Activated CD8-positive, alpha-beta T cell treated with anti-CD3 and anti-CD28 coated beads, Interleukin-2, amount 10 ng/mL, durations not matched to agents 7 days and 5 days (primary cell): ENCODE data around the gene SPNS1. TPM values are rescaled to one million over a fixed set of nuclear protein-coding genes. Genes with fewer than 3 reads are reported as not detected.

Experiments
- ATAC-seq: fragments of 150-1000 bp; cut with Tn5 transposase; one replicate; pipeline ENCODE4 v1.10.0; 2021; ENCODE audit warnings: moderate library complexity
- CTCF ChIA-PET: fragments of 350-600 bp; sonication (Branson Sonifier 250); formaldehyde crosslinking; loops from one replicate; lab custom pipeline; 2021; ENCODE audit warnings: antibody characterized with exemption; lab: Charles Lee
- POLR2A ChIA-PET: fragments of 350-600 bp; sonication (Branson Sonifier 250); formaldehyde crosslinking; loops from one replicate; lab custom pipeline; 2021; ENCODE audit warnings: antibody characterized with exemption; lab: Charles Lee
- DNase-seq: peaks from one replicate; pipeline ENCODE4 v3.0.0-alpha.2; 2020
- H3K27ac Mint-ChIP-seq: one replicate; pipeline ENCODE4 v1.8.0; 2021; ENCODE audit warnings: mild to moderate bottlenecking, mixed read lengths
- H3K27me3 Mint-ChIP-seq: one replicate; pipeline ENCODE4 v1.8.0; 2021; ENCODE audit warnings: low read depth, mixed read lengths
- H3K36me3 Mint-ChIP-seq: one replicate; pipeline ENCODE4 v1.8.0; 2021; ENCODE audit warnings: low read depth, mixed read lengths
- H3K4me1 Mint-ChIP-seq: one replicate; pipeline ENCODE4 v1.8.0; 2021; ENCODE audit warnings: low read depth, mixed read lengths
- H3K4me3 Mint-ChIP-seq: one replicate; pipeline ENCODE4 v1.8.0; 2021; ENCODE audit warnings: mild to moderate bottlenecking, mixed read lengths
- H3K9me3 Mint-ChIP-seq: one replicate; pipeline ENCODE4 v1.8.0; 2022; ENCODE audit warnings: mixed read lengths; ENCODE audit not compliant: insufficient read depth
- total RNA-seq, 2 experiments: library from RNA; stranded (reverse); gene quantifications; one replicate each; pipeline ENCODE4 v1.2.3, GENCODE V29; 2021

SPNS1 gene
- total RNA-seq, 2 experiments from 2014 or later: 28.3 to 29.0 TPM

DNA sequence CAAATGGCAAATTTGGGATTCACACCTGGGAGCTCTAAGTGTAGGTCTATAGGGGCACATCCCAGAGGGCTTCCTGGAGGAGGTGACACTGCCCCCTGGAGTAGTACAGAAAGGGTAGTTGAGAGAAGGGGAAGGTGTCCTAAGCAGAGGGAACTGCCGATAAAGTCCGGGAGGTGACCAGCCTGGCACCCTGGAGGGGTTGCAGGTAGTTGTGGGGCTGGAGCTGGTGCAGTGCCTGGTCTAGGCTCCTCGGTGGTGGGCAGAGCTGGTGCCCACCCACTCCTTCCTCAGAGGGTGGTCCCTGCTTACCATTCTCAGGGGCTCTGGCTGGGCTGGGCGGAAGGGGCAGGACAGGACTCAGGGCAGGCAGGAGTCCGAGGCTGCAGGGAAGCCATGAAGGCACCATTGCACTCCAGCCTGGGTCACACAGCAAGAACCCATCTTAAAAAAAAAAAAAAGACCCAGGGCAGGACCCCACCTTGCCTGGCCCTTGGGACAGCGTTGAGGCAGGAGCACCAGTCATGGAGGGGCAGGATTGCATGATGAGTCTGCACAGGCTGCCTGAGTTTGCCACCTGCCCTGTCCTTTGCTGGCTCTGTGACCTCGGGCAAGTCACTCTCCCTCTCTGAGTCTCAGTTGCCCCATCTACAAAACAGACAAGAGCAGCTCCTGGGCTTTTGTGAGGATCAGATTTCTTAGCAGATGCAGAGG, 54.0 kb downstream of the SPNS1 start:
- ChIA-PET POLR2A (interaction anchor here (0.8 to 3.2 kb wide), 9 partner anchors 8 to 54 kb away, joined by 3 to 15 read pairs (median 5); partner anchors contain the start of genes LAT and SPNS1), CTCF (interaction anchor here (0.9 to 2.4 kb wide), 4 partner anchors 8 to 55 kb away, joined by 3 to 8 read pairs (median 4); no protein-coding TSS in a partner anchor)
- H3K27me3 Mint-ChIP-seq: no peaks in the 10 kb centered on the region
- no peak overlapping the region for H3K4me3 Mint-ChIP-seq
- no peak for DNase-seq
- H3K36me3 Mint-ChIP-seq: no peaks in the 10 kb centered on the region
- no peaks in the 10 kb centered on the region for H3K9me3 Mint-ChIP-seq
- H3K27ac Mint-ChIP-seq: peak overlapping the region; percentile 74
- ATAC-seq: no peak
- H3K4me1 Mint-ChIP-seq: peaks cover 41% of the 10 kb centered on the region

- ChIA-PET POLR2A (interaction anchor here (0.8 to 3.2 kb wide), 10 partner anchors 9 to 55 kb away, joined by 3 to 15 read pairs (median 5); partner anchors contain the start of genes LAT and SPNS1), CTCF (interaction anchor here (0.9 to 2.4 kb wide), 4 partner anchors 9 to 55 kb away, joined by 3 to 8 read pairs (median 4); partner anchors contain the start of gene SPNS1)
- H3K36me3 Mint-ChIP-seq: no peaks in the 10 kb centered on the region
- peaks cover 33% of the 10 kb centered on the region for H3K4me1 Mint-ChIP-seq
- H3K27me3 Mint-ChIP-seq: no peaks in the 10 kb centered on the region
- peak overlapping the region; percentile 74 for H3K27ac Mint-ChIP-seq
- ATAC-seq (peak; percentile 71), DNase-seq (peak; percentile 73)
- H3K9me3 Mint-ChIP-seq: no peaks in the 10 kb centered on the region
- no peak overlapping the region for H3K4me3 Mint-ChIP-seq
Measured at GRCh38 chr16:29029168-29029994, 54.8 kb downstream of the SPNS1 start.

- H3K36me3 Mint-ChIP-seq: no peaks in the 10 kb centered on the region
- POLR2A ChIA-PET: interaction anchor here (0.9 to 3.2 kb wide), 7 partner anchors 10 to 45 kb away, joined by 3 to 15 read pairs (median 5); partner anchors contain the start of gene LAT
- H3K4me1 Mint-ChIP-seq: peaks cover 24% of the 10 kb centered on the region
- H3K27me3 Mint-ChIP-seq: no peaks in the 10 kb centered on the region
- CTCF ChIA-PET: interaction anchor here (0.8 to 2.4 kb wide), 3 partner anchors 9 to 56 kb away, joined by 3 to 8 read pairs (median 4); partner anchors contain the start of gene SPNS1
- DNase-seq (no peak), ATAC-seq (no peak)
- no peak overlapping the region for H3K27ac Mint-ChIP-seq
- H3K9me3 Mint-ChIP-seq: no peaks in the 10 kb centered on the region
- no peak overlapping the region for H3K4me3 Mint-ChIP-seq
Measured at GRCh38 chr16:29030086-29030840, 55.7 kb downstream of the SPNS1 start.

Other genes with a start within 250 kb of the SPNS1 start
- 1 to 10 TPM; 3.7 to 4.3 TPM for gene NPIPB9, start 223.0 kb upstream of the SPNS1 start, total RNA-seq
- gene ATXN2L, start 151.8 kb upstream of the SPNS1 start, total RNA-seq: 100 to 1,000 TPM; 256 to 269 TPM
- gene TUFM, start 128.4 kb upstream of the SPNS1 start, total RNA-seq: 100 to 1,000 TPM; 150 to 153 TPM
- gene SH2B1, start 110.9 kb upstream of the SPNS1 start, total RNA-seq: 10 to 100 TPM; 47.8 to 52.2 TPM
- gene ATP2A1, start 96.3 kb upstream of the SPNS1 start, total RNA-seq: 1 to 10 TPM; 1.8 to 2.1 TPM
- 10 to 100 TPM; 22.5 to 23.2 TPM for gene RABEP2, start 49.5 kb upstream of the SPNS1 start, total RNA-seq
- gene CD19, start 42.8 kb upstream of the SPNS1 start, total RNA-seq: under 1 TPM; 0.52 to 0.68 TPM
- 100 to 1,000 TPM; 113 to 120 TPM for gene NFATC2IP, start 23.8 kb upstream of the SPNS1 start, total RNA-seq
- gene LAT, start 10.3 kb downstream of the SPNS1 start, total RNA-seq: 100 to 1,000 TPM; 270 to 288 TPM